Fibroblast of villous mesenchyme (primary cell): Measurements from ENCODE around the gene ITPA. TPM values are rescaled to one million over a fixed set of nuclear protein-coding genes. Genes with fewer than 3 reads are reported as not detected.

ENCODE experiments used
- total RNA-seq: library from RNA; depleted of rRNA; stranded (reverse); fragments of >200 nt; gene quantifications from 2 replicates; pipeline ENCODE4 v1.2.3, GENCODE V29; 2012

ITPA gene
- total RNA-seq, 1 donor: 29.8 TPM

Other genes with a start within 250 kb of the ITPA start
- gene GNRH2, start 165.9 kb upstream of the ITPA start, total RNA-seq: under 0.01 TPM in 1 of 2 replicates, not detected in the other
- gene MRPS26, start 163.4 kb upstream of the ITPA start, total RNA-seq: 26.8 and 31.6 TPM in 2 replicates
- gene OXT, start 137.9 kb upstream of the ITPA start, total RNA-seq: not detected in 2 replicates
- gene AVP, start 124.8 kb upstream of the ITPA start, total RNA-seq: not detected in 2 replicates
- gene FASTKD5, start 49.6 kb upstream of the ITPA start, total RNA-seq: 10.3 and 19.0 TPM in 2 replicates
- 4.2 and 4.3 TPM in 2 replicates for gene UBOX5, start 49.6 kb upstream of the ITPA start, total RNA-seq
- 10.3 and 13.8 TPM in 2 replicates for gene LZTS3, start 35.9 kb upstream of the ITPA start, total RNA-seq
- gene DDRGK1, start 4.8 kb upstream of the ITPA start, total RNA-seq: 19.0 and 21.6 TPM in 2 replicates
- 1.6 and 1.7 TPM in 2 replicates for gene SLC4A11, start 29.7 kb downstream of the ITPA start, total RNA-seq
- 13.2 and 20.3 TPM in 2 replicates for gene DNAAF9, start 198.2 kb downstream of the ITPA start, total RNA-seq